A673 (cell line): ENCODE data around the gene PPARA. TPM values are rescaled to one million over a fixed set of nuclear protein-coding genes. Genes with fewer than 3 reads are reported as not detected.

ENCODE experiments used
- BruUV-seq: library from RNA; stranded (reverse); fragments of 400-500 nt; replicated peaks from 2 replicates; lab custom pipeline; 2021; lab: Mats Ljungman, UMichigan
- CTCF ChIA-PET: fragments of 300-600 bp; sonication (Branson Sonifier 250); formaldehyde crosslinking; loops from one replicate; lab custom pipeline; 2022; ENCODE audit warnings: antibody characterized with exemption; lab: Charles Lee
- POLR2A ChIA-PET: fragments of 300-600 bp; sonication (Branson Sonifier 250); formaldehyde crosslinking; loops from one replicate; lab custom pipeline; 2022; ENCODE audit warnings: antibody characterized with exemption; ENCODE audit not compliant: low non-redundant PET; lab: Charles Lee
- DNase-seq: peaks from one replicate; pipeline ENCODE4 v3.0.0-alpha.2; 2015; ENCODE audit warnings: low spot score
- H3K27ac ChIP-seq: fragments of 200-600 bp; sonication (generic); 2 replicates; pipeline ENCODE4 v1.5.1; 2016; ENCODE audit warnings: mixed run types, low read depth, mild to moderate bottlenecking, mixed read lengths, antibody characterized with exemption, low read length; ENCODE audit not compliant: poor library complexity, severe bottlenecking
- H3K27me3 ChIP-seq: fragments of 200-600 bp; sonication (generic); replicated peaks from 2 replicates; pipeline ENCODE4 v1.6.1; 2017; ENCODE audit warnings: mixed run types, low read depth, mild to moderate bottlenecking, mixed read lengths, antibody characterized with exemption, low read length; ENCODE audit not compliant: insufficient read depth, poor library complexity
- H3K36me3 ChIP-seq: fragments of 200-600 bp; sonication (generic); 2 replicates; pipeline ENCODE4 v1.6.1; 2016; ENCODE audit warnings: mixed run types, mild to moderate bottlenecking, mixed read lengths, antibody characterized with exemption, low read length; ENCODE audit not compliant: insufficient read depth, poor library complexity, severe bottlenecking
- H3K4me1 ChIP-seq: fragments of 200-600 bp; sonication (generic); 2 replicates; pipeline ENCODE4 v1.6.1; 2017; ENCODE audit warnings: mixed run types, mild to moderate bottlenecking, mixed read lengths, antibody characterized with exemption, low read length; ENCODE audit not compliant: insufficient read depth, poor library complexity, severe bottlenecking
- H3K4me3 ChIP-seq: fragments of 200-600 bp; sonication (generic); 2 replicates; pipeline ENCODE4 v1.5.1; 2016; ENCODE audit warnings: low read depth, mixed run types, mild to moderate bottlenecking, mixed read lengths, low read length; ENCODE audit not compliant: poor library complexity, severe bottlenecking
- H3K9me3 ChIP-seq: fragments of 200-600 bp; sonication (generic); 2 replicates; pipeline ENCODE4 v1.6.1; 2016; ENCODE audit warnings: mixed run types, low read depth, mild to moderate bottlenecking, mixed read lengths, antibody characterized with exemption, low read length; ENCODE audit not compliant: poor library complexity, severe bottlenecking
- EZH2 ChIP-seq: fragments of 200-600 bp; sonication (generic); IDR thresholded peaks from 2 replicates; pipeline ENCODE4 v1.6.1; 2017; ENCODE audit warnings: borderline replicate concordance, low read depth, mild to moderate bottlenecking, mixed read lengths, antibody characterized with exemption, low read length; ENCODE audit not compliant: poor library complexity, severe bottlenecking
- intact Hi-C: fragments of 100-400 bp; cut with micrococcal nuclease; formaldehyde crosslinking; loops from one replicate; pipeline ENCODE4 v1.10.0; 2022; ENCODE audit not compliant: unreplicated experiment
- total RNA-seq: library from RNA; stranded (reverse); gene quantifications from 2 replicates; pipeline ENCODE4 v1.2.3, GENCODE V29; 2021
- TF ChIP-seq, protein P1 (sequence below): fragments of 300-800, 200-600 bp; sonication (generic); conservative IDR thresholded peaks from 2 replicates; pipeline ENCODE4 v1.5.1; 2017; ENCODE audit warnings: low read depth, mild to moderate bottlenecking, antibody characterized with exemption, low read length, moderate library complexity, mixed read lengths

Gene PPARA
- total RNA-seq, 1 experiment from 2014 or later: 2.0 TPM

GRCh38 chr22:46117206-46118199, 32.8 kb upstream of the PPARA start:
- no peaks in the 10 kb centered on the region for H3K9me3 ChIP-seq
- H3K4me1 ChIP-seq: no peaks in the 10 kb centered on the region
- H3K27me3 ChIP-seq: no peaks in the 10 kb centered on the region
- no peak overlapping the region for H3K4me3 ChIP-seq
- no TSS peak for BruUV-seq
- POLR2A ChIA-PET: interaction anchor here (0.6 kb wide), 2 partner anchors 47 to 146 kb away, joined by 3 to 7 read pairs; partner anchors contain the start of gene PKDREJ
- CTCF ChIA-PET: interaction anchor here (1.5 to 1.8 kb wide), 2 partner anchors 111 to 122 kb away, joined by 4 to 13 read pairs; no protein-coding TSS in a partner anchor
- no peak overlapping the region for H3K27ac ChIP-seq
- no peak for TF ChIP-seq EZH2
- TF ChIP-seq, protein P1, sequence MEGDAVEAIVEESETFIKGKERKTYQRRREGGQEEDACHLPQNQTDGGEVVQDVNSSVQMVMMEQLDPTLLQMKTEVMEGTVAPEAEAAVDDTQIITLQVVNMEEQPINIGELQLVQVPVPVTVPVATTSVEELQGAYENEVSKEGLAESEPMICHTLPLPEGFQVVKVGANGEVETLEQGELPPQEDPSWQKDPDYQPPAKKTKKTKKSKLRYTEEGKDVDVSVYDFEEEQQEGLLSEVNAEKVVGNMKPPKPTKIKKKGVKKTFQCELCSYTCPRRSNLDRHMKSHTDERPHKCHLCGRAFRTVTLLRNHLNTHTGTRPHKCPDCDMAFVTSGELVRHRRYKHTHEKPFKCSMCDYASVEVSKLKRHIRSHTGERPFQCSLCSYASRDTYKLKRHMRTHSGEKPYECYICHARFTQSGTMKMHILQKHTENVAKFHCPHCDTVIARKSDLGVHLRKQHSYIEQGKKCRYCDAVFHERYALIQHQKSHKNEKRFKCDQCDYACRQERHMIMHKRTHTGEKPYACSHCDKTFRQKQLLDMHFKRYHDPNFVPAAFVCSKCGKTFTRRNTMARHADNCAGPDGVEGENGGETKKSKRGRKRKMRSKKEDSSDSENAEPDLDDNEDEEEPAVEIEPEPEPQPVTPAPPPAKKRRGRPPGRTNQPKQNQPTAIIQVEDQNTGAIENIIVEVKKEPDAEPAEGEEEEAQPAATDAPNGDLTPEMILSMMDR: no peak
- DNase-seq: no peak
- intact Hi-C loops: loop anchor here (2.0 kb wide), 1 partner anchor 111 kb away; no protein-coding TSS in a partner anchor
- peaks cover 9% of the 10 kb centered on the region for H3K36me3 ChIP-seq

- H3K4me1 ChIP-seq: no peaks in the 10 kb centered on the region
- H3K27me3 ChIP-seq: no peaks in the 10 kb centered on the region
- ChIA-PET POLR2A (no interaction called here), CTCF (no interaction called here)
- no TSS peak for BruUV-seq
- TF ChIP-seq, protein P1: no peak
- no peak for TF ChIP-seq EZH2
- no peaks in the 10 kb centered on the region for H3K9me3 ChIP-seq
- no peak overlapping the region for H3K27ac ChIP-seq
- H3K36me3 ChIP-seq: no peaks in the 10 kb centered on the region
- H3K4me3 ChIP-seq: no peak overlapping the region
- DNase-seq: no peak
- intact Hi-C loops: no loop called here
Observed at GRCh38 chr22:46119093-46119728, 31.1 kb upstream of the PPARA start.

DNA sequence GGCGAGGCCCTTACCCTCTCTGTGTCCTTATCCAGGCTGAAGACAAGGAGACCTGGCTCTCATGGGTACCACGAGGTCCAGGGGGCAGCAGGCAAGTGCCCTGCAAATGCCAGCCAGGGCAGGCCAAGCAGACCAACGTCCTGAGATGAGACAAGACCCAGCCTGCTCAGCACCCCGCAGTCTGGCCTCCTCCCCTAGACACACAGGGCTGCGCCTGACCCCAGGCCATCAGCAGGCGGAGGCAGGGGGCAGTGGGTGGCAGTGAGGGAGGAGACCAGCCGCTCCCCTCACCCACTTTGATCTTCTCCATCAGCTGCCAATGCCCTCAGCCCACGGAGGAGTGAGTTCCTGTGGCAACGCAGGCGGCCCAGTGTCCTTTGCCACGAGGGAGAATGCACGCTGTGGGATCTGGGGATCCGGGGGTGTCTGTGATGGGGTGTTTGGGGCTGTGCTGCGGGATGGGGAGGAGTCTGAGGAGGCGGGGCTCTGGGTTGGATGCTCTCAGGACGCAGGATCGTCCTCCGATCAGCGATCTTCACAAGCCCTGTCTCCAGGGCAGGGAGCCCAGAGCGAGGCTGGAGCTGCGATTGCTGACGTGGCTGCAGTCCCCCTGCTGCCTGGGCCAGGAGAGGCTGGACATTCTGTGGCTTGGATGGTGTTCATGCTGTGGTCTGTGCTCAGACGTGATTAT, 30.5 kb upstream of the PPARA start:
- BruUV-seq: no TSS peak
- CTCF ChIA-PET: interaction anchor here (0.9 kb wide), 1 partner anchor 124 kb away, joined by 3 read pairs; no protein-coding TSS in a partner anchor
- intact Hi-C loops: loop anchor here (5.0 kb wide), 1 partner anchor 272 kb away; no protein-coding TSS in a partner anchor
- TF ChIP-seq, protein P1: no peak
- TF ChIP-seq EZH2: no peak
- Histone ChIP-seq H3K27me3 (no peaks in the 10 kb centered on the region), H3K27ac (no peak overlapping the region), H3K4me1 (no peaks in the 10 kb centered on the region), H3K9me3 (no peaks in the 10 kb centered on the region), H3K4me3 (no peak overlapping the region), H3K36me3 (no peaks in the 10 kb centered on the region)
- POLR2A ChIA-PET: no interaction called here
- no peak for DNase-seq
